ENCODE results near the gene GPC2. TPM values are rescaled to one million over a fixed set of nuclear protein-coding genes. Genes with fewer than 3 reads are reported as not detected.
A peak's percentile ranks its signal among the peaks of the same experiment; 100 is the strongest.

GPC2 gene
- polyA plus RNA-seq, 2 of the 4 experiments (the other 2 are of a cell fraction): 1.1 to 2.9 TPM

- peaks cover 42% of the 10 kb centered on the region for H3K4me1 ChIP-seq
- WGBS (ENCODE audit: missing lambda C conversion rate): 89% methylated on average over 14 of the region's 18 CpGs
- no peaks in the 10 kb centered on the region for H3K9me3 ChIP-seq
- POLR2A ChIA-PET: no interaction called here
- no peak overlapping the region for H3K4me2 ChIP-seq
- DNase-seq (ENCODE audit: low read depth in 1 of 2, low spot score in 1 of 2) (no peak), ATAC-seq (no peak), FAIRE-seq (no peak)
- CTCF ChIA-PET: interaction anchor here (23.1 kb wide), 1 partner anchor 19 kb away, joined by 245 read pairs; no protein-coding TSS in a partner anchor
- H3K4me3 ChIP-seq: no peak overlapping the region
- no peak overlapping the region for H3K27ac ChIP-seq
- TF ChIP-seq NFE2L2 (conservative IDR thresholded peaks at IDR 0.05; ENCODE audit: low read length) (no peak), E2F6 (IDR thresholded peaks at IDR 0.05; ENCODE audit: borderline replicate concordance, low read depth) (no peak), HOXA7 (CRISPR knock-in tag; IDR thresholded peaks at IDR 0.05) (no peak), USF2 (IDR thresholded peaks at IDR 0.05) (no peak), RARB (CRISPR knock-in tag; IDR thresholded peaks at IDR 0.05) (no peak), MAFK (IDR thresholded peaks at IDR 0.05; ENCODE audit: partially characterized antibody) (no peak), ZFP36 (IDR thresholded peaks at IDR 0.05; ENCODE audit: borderline replicate concordance, partially characterized antibody) (no peak)
These were observed 24.1 kb downstream of the GPC2 start for GRCh38 chr7:100152937-100153666.

GRCh38 chr7:100152404-100152803 is 24.8 kb downstream of the GPC2 start:
- Histone ChIP-seq H3K27ac (no peak overlapping the region), H3K4me1 (peaks cover 38% of the 10 kb centered on the region), H3K4me3 (no peak overlapping the region), H3K4me2 (no peak overlapping the region), H3K9me3 (no peaks in the 10 kb centered on the region)
- TF ChIP-seq MAFK (IDR thresholded peaks at IDR 0.05; ENCODE audit: partially characterized antibody) (peak; percentile 17), RCOR1 (IDR thresholded peaks at IDR 0.05; ENCODE audit: low read depth, low read length) (no peak), CBX2 (IDR thresholded peaks at IDR 0.05; ENCODE audit: borderline replicate concordance, low read depth) (no peak)
- DNase-seq (ENCODE audit: low read depth in 1 of 2, low spot score in 1 of 2) (no peak), FAIRE-seq (no peak), ATAC-seq (no peak)
- CTCF ChIA-PET: interaction anchor here (0.6 to 23.1 kb wide), 2 partner anchors 11 to 18 kb away, joined by 3 to 245 read pairs; no protein-coding TSS in a partner anchor
- POLR2A ChIA-PET: interaction anchor here (0.7 kb wide), 1 partner anchor 25 kb away, joined by 4 read pairs; the partner anchor contains the start of gene MBLAC1

GRCh38 chr7:100148559-100149328 is 28.4 kb downstream of the GPC2 start, which contains the start of gene LAMTOR4:
Gene LAMTOR4 (plus strand): TSS chr7:100148918. CDS start chr7:100148973, 55 bp downstream.
- Histone ChIP-seq H3K4me1 (peaks cover 14% of the 10 kb centered on the region), H3K4me2 (peak within 1 kb of the TSS; percentile 85), H3K27ac (peak within 1 kb of the TSS; percentile 93 to 94), H3K9me3 (no peaks in the 10 kb centered on the region), H3K4me3 (peak within 1 kb of the TSS; percentile 81)
- TF ChIP-seq MAX (IDR thresholded peaks at IDR 0.05): peak; percentile 93
- TF ChIP-seq RFX5 (IDR thresholded peaks at IDR 0.05): no peak; the same call in 1 of the 2 replicates
- TF ChIP-seq MAZ (IDR thresholded peaks at IDR 0.05; ENCODE audit: borderline replicate concordance, low read depth, low read length): 0 out of 2 replicates have a peak, but pooled peaks have one; percentile 30
- TF ChIP-seq USF2 (IDR thresholded peaks at IDR 0.05): peak; percentile 94
- peak; percentile 82 for TF ChIP-seq POLR2A (IDR thresholded peaks at IDR 0.05; ENCODE audit: low read length)
- peak; percentile 64; the same call in 1 of the 2 replicates for TF ChIP-seq PHF8 (IDR thresholded peaks at IDR 0.05; ENCODE audit: borderline replicate concordance, low read depth)
- no peak for TF ChIP-seq ESRRA (IDR thresholded peaks at IDR 0.05; ENCODE audit: borderline replicate concordance, low read length)
- TF ChIP-seq JUN (IDR thresholded peaks at IDR 0.05): peak in 1 of 2 experiments; percentile 59; a peak in 2 of 5 replicates
- peak; percentile 39; the same call in 1 of the 2 replicates for TF ChIP-seq E2F6 (IDR thresholded peaks at IDR 0.05; ENCODE audit: borderline replicate concordance, low read depth)
- no peak for TF ChIP-seq EHMT2 (IDR thresholded peaks at IDR 0.05; ENCODE audit: low read depth)
- TF ChIP-seq BHLHE40 (IDR thresholded peaks at IDR 0.05; ENCODE audit: low read depth, low read length): peak; percentile 89
- no peak for TF ChIP-seq MAFK (IDR thresholded peaks at IDR 0.05; ENCODE audit: partially characterized antibody)
- TF ChIP-seq CEBPB (IDR thresholded peaks at IDR 0.05): peak in 1 of 2 experiments; percentile 73; a peak in 2 of 4 replicates
- peak; percentile 85 for TF ChIP-seq PBX3 (IDR thresholded peaks at IDR 0.05)
- peak; percentile 39 for FAIRE-seq
- ATAC-seq: peak; percentile 99
- ChIA-PET CTCF (interaction anchor here (23.1 kb wide), 1 partner anchor 15 kb away, joined by 245 read pairs; no protein-coding TSS in a partner anchor), POLR2A (interaction anchor here (0.6 to 3.1 kb wide), 15 partner anchors 8 to 313 kb away, joined by 3 to 16 read pairs (median 4); partner anchors contain the start of genes AP4M1, GPC2, MBLAC1 and MCM7)
- 1% methylated on average over 42 of the region's 46 CpGs for WGBS (ENCODE audit: missing lambda C conversion rate)
- DNase-seq (ENCODE audit: low read depth in 1 of 2, low spot score in 1 of 2): peak; percentile 99 to 100
